Measurements from ENCODE around the gene SNRNP48. TPM values are rescaled to one million over a fixed set of nuclear protein-coding genes. Genes with fewer than 3 reads are reported as not detected.

SNRNP48 gene
- polyA plus RNA-seq (ENCODE audit: insufficient read length in 4 of 4): 10 to 100 TPM; 19.8 to 28.0 (median 21.5) TPM

GRCh38 chr6:7589949-7590917 is at the start of gene SNRNP48:
SNRNP48 (plus strand) TSS chr6:7590198; CDS start chr6:7590258, 60 bp downstream.
- peak; percentile 87 to 90 (median 89) for DNase-seq (ENCODE audit: low read depth in 4 of 4, low spot score in 3 of 4)

GRCh38 chr6:7540595-7540994 is 49.4 kb upstream of the SNRNP48 start:
- DNase-seq (ENCODE audit: low read depth in 4 of 4, low spot score in 3 of 4): peak in 1 of 4 donors; percentile 29

GRCh38 chr6:7541175-7542064 is 48.6 kb upstream of the SNRNP48 start, which contains the start of gene DSP:
DSP (plus strand) TSS chr6:7541671; CDS start chr6:7541916, 245 bp downstream.
- peak in 1 of 4 donors; percentile 53 for DNase-seq (ENCODE audit: low read depth in 4 of 4, low spot score in 3 of 4)

- DNase-seq (ENCODE audit: low read depth in 4 of 4, low spot score in 3 of 4): no peak
These were observed 47.7 kb upstream of the SNRNP48 start for GRCh38 chr6:7542065-7542873.

GRCh38 chr6:7542874-7543624 is 46.9 kb upstream of the SNRNP48 start:
- DNase-seq (ENCODE audit: low read depth in 4 of 4, low spot score in 3 of 4): peak in 1 of 4 donors; percentile 56

- DNase-seq (ENCODE audit: low read depth in 4 of 4, low spot score in 3 of 4): no peak
These were observed 46.1 kb upstream of the SNRNP48 start for GRCh38 chr6:7543789-7544424.

- DNase-seq (ENCODE audit: low read depth in 4 of 4, low spot score in 3 of 4): no peak
These were observed 45.4 kb upstream of the SNRNP48 start for GRCh38 chr6:7544597-7544996.

- no peak for DNase-seq (ENCODE audit: low read depth in 4 of 4, low spot score in 3 of 4)
These were observed 44.5 kb upstream of the SNRNP48 start for GRCh38 chr6:7545316-7546019.

GRCh38 chr6:7546020-7546369 is 44.0 kb upstream of the SNRNP48 start:
- no peak for DNase-seq (ENCODE audit: low read depth in 4 of 4, low spot score in 3 of 4)

GRCh38 chr6:7546383-7546782 is 43.6 kb upstream of the SNRNP48 start:
- DNase-seq (ENCODE audit: low read depth in 4 of 4, low spot score in 3 of 4): no peak

GRCh38 chr6:7546896-7547295 is 43.1 kb upstream of the SNRNP48 start:
- no peak for DNase-seq (ENCODE audit: low read depth in 4 of 4, low spot score in 3 of 4)

- no peak for DNase-seq (ENCODE audit: low read depth in 4 of 4, low spot score in 3 of 4)
These were observed 42.7 kb upstream of the SNRNP48 start for GRCh38 chr6:7547315-7547714.

- DNase-seq (ENCODE audit: low read depth in 4 of 4, low spot score in 3 of 4): no peak
These were observed 39.6 kb upstream of the SNRNP48 start for GRCh38 chr6:7550433-7550801.

GRCh38 chr6:7554533-7555275 is 35.3 kb upstream of the SNRNP48 start:
- no peak for DNase-seq (ENCODE audit: low read depth in 4 of 4, low spot score in 3 of 4)

GRCh38 chr6:7555671-7556070 is 34.3 kb upstream of the SNRNP48 start:
- no peak for DNase-seq (ENCODE audit: low read depth in 4 of 4, low spot score in 3 of 4)

- no peak for DNase-seq (ENCODE audit: low read depth in 4 of 4, low spot score in 3 of 4)
These were observed 33.4 kb upstream of the SNRNP48 start for GRCh38 chr6:7556394-7557106.

- no peak for DNase-seq (ENCODE audit: low read depth in 4 of 4, low spot score in 3 of 4)
These were observed 32.3 kb upstream of the SNRNP48 start for GRCh38 chr6:7557652-7558051.
